HAP-1 (cell line): Measurements from ENCODE around the gene ANTXR1.
"Not testable (repeated sequence)": the region's sequence is repeated elsewhere in the genome, so short reads cannot be mapped to it uniquely, and the experiment has no call there.

Experiments used
- DNase-seq, 2 experiments: peaks; one replicate each; pipeline ENCODE4 v3.0.0-alpha.2; 2016 to 2020; ENCODE audit warnings: low spot score in 2 of 2
- H3K27me3 ChIP-seq: fragments of 250-450 bp; sonication (Bioruptor Pico); 2 replicates; pipeline ENCODE4 v1.5.1; 2020; ENCODE audit warnings: low read depth, mild to moderate bottlenecking, moderate library complexity
- H3K36me3 ChIP-seq: fragments of 250-450 bp; sonication (Bioruptor Pico); replicated peaks from 2 replicates; pipeline ENCODE4 v1.5.1; 2020; ENCODE audit warnings: mild to moderate bottlenecking
- H3K4me1 ChIP-seq: fragments of 250-450 bp; sonication (Bioruptor Pico); 2 replicates; pipeline ENCODE4 v1.5.1; 2020; ENCODE audit warnings: mild to moderate bottlenecking
- H3K4me3 ChIP-seq: fragments of 250-450 bp; sonication (Bioruptor Pico); 2 replicates; pipeline ENCODE4 v1.5.1; 2020; ENCODE audit warnings: mild to moderate bottlenecking, moderate library complexity
- H3K9me3 ChIP-seq: fragments of 250-450 bp; sonication (Bioruptor Pico); 2 replicates; pipeline ENCODE4 v1.5.1; 2020; ENCODE audit warnings: mild to moderate bottlenecking, moderate library complexity
- in situ Hi-C: fragments of 300-500 bp; cut with MboI; formaldehyde crosslinking; loops from 3 replicates; pipeline ENCODE4 v1.14.3; 2020; ENCODE audit warnings: low sequenced_read_pairs, inconsistent platforms, mixed read lengths

The ANTXR1 gene

GRCh38 chr2:69241093-69241492, 228.1 kb downstream of the ANTXR1 start:
- no peaks in the 10 kb centered on the region for H3K27me3 ChIP-seq
- H3K4me3 ChIP-seq = no peak overlapping the region
- in situ Hi-C loops = no loop called here
- H3K36me3 ChIP-seq = no peaks in the 10 kb centered on the region
- H3K4me1 ChIP-seq = peaks cover 5% of the 10 kb centered on the region; the same call in 1 of the 2 replicates
- DNase-seq = no peak
- H3K9me3 ChIP-seq = no peaks in the 10 kb centered on the region

- no peaks in the 10 kb centered on the region for H3K9me3 ChIP-seq
- H3K36me3 ChIP-seq = no peaks in the 10 kb centered on the region
- no peaks in the 10 kb centered on the region for H3K27me3 ChIP-seq
- no peak overlapping the region for H3K4me3 ChIP-seq
- in situ Hi-C loops = no loop called here
- DNase-seq = no peak
- peaks cover 1% of the 10 kb centered on the region; the same call in 1 of the 2 replicates for H3K4me1 ChIP-seq
Measured at GRCh38 chr2:69241664-69242514, 228.9 kb downstream of the ANTXR1 start.

- Histone ChIP-seq H3K4me3 (no peak overlapping the region), H3K36me3 (no peaks in the 10 kb centered on the region), H3K9me3 (no peaks in the 10 kb centered on the region), H3K4me1 (no peaks in the 10 kb centered on the region), H3K27me3 (no peaks in the 10 kb centered on the region)
- no peak for DNase-seq
- in situ Hi-C loops = no loop called here
Measured at GRCh38 chr2:69242651-69243051, 229.7 kb downstream of the ANTXR1 start.

GRCh38 chr2:69243652-69244051, 230.7 kb downstream of the ANTXR1 start:
- no peak for DNase-seq
- no peaks in the 10 kb centered on the region for H3K36me3 ChIP-seq
- in situ Hi-C loops = no loop called here
- no peak overlapping the region for H3K4me3 ChIP-seq
- no peaks in the 10 kb centered on the region for H3K4me1 ChIP-seq
- H3K27me3 ChIP-seq = no peaks in the 10 kb centered on the region
- no peaks in the 10 kb centered on the region for H3K9me3 ChIP-seq

GRCh38 chr2:69244882-69245281, 231.9 kb downstream of the ANTXR1 start:
- Histone ChIP-seq H3K36me3 (no peaks in the 10 kb centered on the region), H3K4me3 (no peak overlapping the region), H3K4me1 (no peaks in the 10 kb centered on the region), H3K27me3 (no peaks in the 10 kb centered on the region), H3K9me3 (no peaks in the 10 kb centered on the region)
- no peak for DNase-seq
- in situ Hi-C loops = no loop called here

- no peak for DNase-seq
- in situ Hi-C loops = no loop called here
Measured at GRCh38 chr2:69247583-69247982, 234.6 kb downstream of the ANTXR1 start.

GRCh38 chr2:69248232-69248631, 235.3 kb downstream of the ANTXR1 start:
- no peaks in the 10 kb centered on the region for H3K9me3 ChIP-seq
- H3K4me3 ChIP-seq = no peak overlapping the region
- no peaks in the 10 kb centered on the region for H3K4me1 ChIP-seq
- no peaks in the 10 kb centered on the region for H3K36me3 ChIP-seq
- H3K27me3 ChIP-seq = no peaks in the 10 kb centered on the region; the same call in 1 of the 2 replicates
- in situ Hi-C loops = no loop called here
- DNase-seq = no peak

More at GRCh38 chr2:69247583-69247982, 234.6 kb downstream of the ANTXR1 start:
- Histone ChIP-seq H3K27me3 (no peaks in the 10 kb centered on the region; the same call in 1 of the 2 replicates), H3K4me1 (no peaks in the 10 kb centered on the region), H3K4me3 (no peak overlapping the region), H3K9me3 (no peaks in the 10 kb centered on the region), H3K36me3 (no peaks in the 10 kb centered on the region)

GRCh38 chr2:69250981-69251380, 238.0 kb downstream of the ANTXR1 start:
- no peak overlapping the region for H3K4me3 ChIP-seq
- H3K9me3 ChIP-seq = no peaks in the 10 kb centered on the region
- no peaks in the 10 kb centered on the region for H3K36me3 ChIP-seq
- H3K4me1 ChIP-seq = no peaks in the 10 kb centered on the region
- in situ Hi-C loops = no loop called here
- no peak for DNase-seq
- H3K27me3 ChIP-seq = no peaks in the 10 kb centered on the region; the same call in 1 of the 2 replicates

- Histone ChIP-seq H3K4me1 (no peaks in the 10 kb centered on the region), H3K36me3 (no peaks in the 10 kb centered on the region), H3K27me3 (no peaks in the 10 kb centered on the region; the same call in 1 of the 2 replicates), H3K9me3 (no peaks in the 10 kb centered on the region), H3K4me3 (no peak overlapping the region)
- in situ Hi-C loops = no loop called here
- no peak for DNase-seq
Measured at GRCh38 chr2:69251943-69252342, 239.0 kb downstream of the ANTXR1 start.

- in situ Hi-C loops = no loop called here
- Histone ChIP-seq H3K27me3 (no peaks in the 10 kb centered on the region; the same call in 1 of the 2 replicates), H3K4me1 (no peaks in the 10 kb centered on the region), H3K9me3 (no peaks in the 10 kb centered on the region), H3K4me3 (no peak overlapping the region), H3K36me3 (no peaks in the 10 kb centered on the region)
- DNase-seq = no peak
Measured at GRCh38 chr2:69253112-69253511, 240.1 kb downstream of the ANTXR1 start.

- Histone ChIP-seq H3K9me3 (no peaks in the 10 kb centered on the region), H3K27me3 (no peaks in the 10 kb centered on the region; the same call in 1 of the 2 replicates), H3K4me1 (no peaks in the 10 kb centered on the region), H3K36me3 (no peaks in the 10 kb centered on the region), H3K4me3 (no peak overlapping the region)
- in situ Hi-C loops = no loop called here
- no peak for DNase-seq
Measured at GRCh38 chr2:69253611-69254301, 240.8 kb downstream of the ANTXR1 start.

GRCh38 chr2:69255760-69256159, 242.8 kb downstream of the ANTXR1 start:
- DNase-seq = no peak
- in situ Hi-C loops = no loop called here
- H3K36me3 ChIP-seq = no peaks in the 10 kb centered on the region
- no peaks in the 10 kb centered on the region for H3K4me1 ChIP-seq
- no peak overlapping the region for H3K4me3 ChIP-seq
- no peaks in the 10 kb centered on the region for H3K27me3 ChIP-seq
- peaks cover 3% of the 10 kb centered on the region; the same call in 1 of the 2 replicates for H3K9me3 ChIP-seq

GRCh38 chr2:69259994-69260591, 247.1 kb downstream of the ANTXR1 start:
- H3K9me3 ChIP-seq, H3K36me3 ChIP-seq, DNase-seq, H3K4me1 ChIP-seq, in situ Hi-C loops, H3K4me3 ChIP-seq, H3K27me3 ChIP-seq: not testable (repeated sequence)

- H3K9me3 ChIP-seq = peaks cover 3% of the 10 kb centered on the region; the same call in 1 of the 2 replicates
Measured at GRCh38 chr2:69260666-69261065, 247.7 kb downstream of the ANTXR1 start.

More at GRCh38 chr2:69260666-69261065, 247.7 kb downstream of the ANTXR1 start:
- H3K4me1 ChIP-seq = no peaks in the 10 kb centered on the region
- no peaks in the 10 kb centered on the region for H3K27me3 ChIP-seq
- DNase-seq = no peak
- no peak overlapping the region for H3K4me3 ChIP-seq
- in situ Hi-C loops = no loop called here
- H3K36me3 ChIP-seq = no peaks in the 10 kb centered on the region
